Muscle of back (tissue), 13 donors: ENCODE results near the gene GRAMD2A. TPM values are rescaled to one million over a fixed set of nuclear protein-coding genes. Genes with fewer than 3 reads are reported as not detected.

Experiments used
- DNase-seq, 3 donors: peaks; one replicate each; pipeline versions ENCODE4 v3.0.0 to v3.0.0-alpha.2; 2013
- long read RNA-seq, 9 donors: transcript quantifications; one replicate each; lab custom pipeline, GENCODE V29; 2026
- polyA plus RNA-seq, 10 donors: library from polyadenylated mRNA; unstranded; fragments of 120-200 nt; gene quantifications; one replicate each; pipeline ENCODE4 v1.2.1, GENCODE V29; 2013; ENCODE audit not compliant: insufficient read length in 10 of 10

Gene GRAMD2A
- 1 to 10 TPM in 8 of 10 donors, under 1 TPM in 2; 0.78 to 2.7 (median 1.6) TPM for polyA plus RNA-seq
- long read RNA-seq, donor 1: 0 reads
- long read RNA-seq, donor 2, partial matches to known transcripts: 0 of 1 reads
- long read RNA-seq, donor 2, other reads (novel, unspliced or antisense): 0 of 1 reads
- long read RNA-seq, donor 3: 0 reads
- long read RNA-seq, donor 4: 0 reads
- long read RNA-seq, donor 5: 0 reads
- long read RNA-seq, donor 6: 0 reads
- long read RNA-seq, donor 7: 0 reads
- long read RNA-seq, donor 8: 0 reads
- long read RNA-seq, donor 9: 0 reads

DNA sequence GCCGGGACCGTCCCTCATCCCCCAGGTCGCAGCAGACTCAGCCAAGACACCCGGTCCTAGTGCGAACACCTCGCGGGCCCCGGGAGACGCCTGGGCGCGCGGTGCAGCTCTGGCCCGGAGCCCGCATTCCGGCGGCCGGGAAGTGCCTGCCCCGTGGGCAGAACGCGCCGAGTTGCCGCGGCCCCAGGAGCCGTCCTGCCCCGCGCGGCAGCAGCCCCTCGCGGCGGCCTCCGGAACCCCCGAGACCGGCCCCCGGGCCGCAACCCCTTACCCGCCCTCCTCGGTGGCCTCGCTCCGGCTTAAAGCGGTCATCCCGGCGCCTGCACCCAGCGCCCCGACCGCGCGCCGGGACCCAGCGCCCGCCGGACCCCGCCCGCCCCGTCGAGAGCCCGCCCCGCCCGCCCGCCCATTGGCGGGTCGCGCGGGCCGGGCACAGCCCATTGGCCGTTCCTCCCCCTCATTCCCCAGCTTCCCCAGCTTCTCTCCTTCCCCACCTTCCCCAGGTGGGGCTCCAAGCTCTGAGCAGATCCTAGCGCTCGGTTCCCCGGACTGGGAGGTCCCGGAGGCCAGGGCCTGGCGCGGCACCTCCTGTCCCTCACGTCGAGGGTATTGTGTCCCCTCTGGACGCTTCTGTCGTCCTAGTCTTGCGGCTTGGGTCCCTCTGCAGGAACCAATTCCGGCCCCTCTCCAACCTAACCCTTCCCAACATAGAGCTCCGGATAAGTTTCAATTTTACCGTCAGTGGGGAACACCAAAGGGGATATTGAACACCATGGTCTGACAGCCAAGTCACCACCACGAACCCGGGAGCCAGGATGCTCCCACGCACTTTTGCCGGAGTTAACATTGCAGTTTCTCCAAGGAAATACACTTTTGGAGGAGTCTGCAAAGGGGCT is at the start of gene GRAMD2A:
TSS of gene GRAMD2A (minus strand) at position 328 of the 896 bp plus-strand sequence.
- DNase-seq: peak in 1 of 3 donors; percentile 51

DNA sequence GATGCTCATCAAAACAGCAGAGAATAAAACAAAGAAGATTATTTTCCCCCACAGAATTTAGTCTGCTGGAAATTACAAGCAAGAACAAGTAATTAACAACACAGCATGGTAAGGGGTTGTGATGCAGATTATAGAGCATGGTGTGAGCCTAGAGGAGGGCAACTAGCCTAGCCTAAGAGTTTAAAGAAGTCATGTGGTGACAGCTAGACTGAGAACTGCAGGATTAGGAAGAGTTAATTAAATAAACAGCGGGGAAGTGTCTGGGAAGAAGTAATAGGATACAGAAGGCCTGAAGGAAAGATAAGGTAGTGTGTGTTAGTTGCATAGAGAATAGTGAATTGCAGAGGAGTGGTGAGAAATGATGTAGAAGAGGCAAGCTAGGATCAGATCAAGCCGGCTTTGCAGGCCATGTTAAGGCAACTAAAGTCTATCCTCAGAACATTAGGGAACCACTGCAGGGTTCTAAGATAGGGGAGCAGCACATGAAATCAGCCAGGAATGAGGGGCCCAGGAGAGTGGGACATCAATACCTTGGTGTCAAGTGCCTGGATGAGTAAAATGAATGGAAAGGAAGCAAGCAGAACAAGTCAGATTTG is 45.3 kb upstream of the GRAMD2A start:
- no peak for DNase-seq

DNA sequence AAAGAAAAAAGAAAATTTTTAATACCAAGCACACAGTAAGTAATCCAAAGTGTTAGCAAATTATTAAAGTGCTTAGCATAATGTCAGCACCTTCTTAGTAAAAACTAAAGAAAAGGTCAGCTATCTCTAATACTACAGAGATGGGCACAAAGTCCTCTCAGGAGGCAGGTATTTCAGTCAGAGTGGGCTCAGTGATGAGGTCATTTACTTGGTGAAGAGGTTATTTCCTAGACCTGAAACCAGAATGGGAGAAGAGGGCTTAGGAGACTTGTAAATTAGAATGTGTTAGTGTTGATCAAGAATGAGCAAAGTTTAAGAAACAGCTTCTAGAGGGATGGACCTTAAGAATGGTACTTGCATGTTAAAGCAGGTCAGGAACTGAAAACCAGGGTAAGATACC is 42.1 kb upstream of the GRAMD2A start:
- DNase-seq: no peak

DNA sequence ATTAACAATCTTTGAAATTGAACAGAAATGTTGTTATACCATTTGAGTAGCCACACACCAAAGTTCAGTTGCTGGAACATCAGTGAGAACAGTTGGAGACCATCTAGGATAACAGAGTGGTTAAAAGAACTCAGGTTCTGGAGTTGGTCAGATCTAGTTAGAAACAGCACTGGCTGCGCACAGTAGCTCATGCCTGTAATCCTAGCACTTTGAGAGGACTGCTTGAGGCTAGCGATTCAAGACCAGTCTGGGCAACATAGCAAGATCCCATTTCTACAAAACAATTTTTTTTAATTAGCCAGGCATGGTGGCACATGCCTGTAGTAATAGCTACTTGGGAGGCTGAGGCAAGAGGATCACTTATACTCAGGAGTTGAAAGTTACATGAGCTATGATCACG is 41.0 kb upstream of the GRAMD2A start:
- no peak for DNase-seq

- DNase-seq: no peak
Observed at GRCh38 chr15:72237853-72238224, 40.3 kb upstream of the GRAMD2A start.

DNA sequence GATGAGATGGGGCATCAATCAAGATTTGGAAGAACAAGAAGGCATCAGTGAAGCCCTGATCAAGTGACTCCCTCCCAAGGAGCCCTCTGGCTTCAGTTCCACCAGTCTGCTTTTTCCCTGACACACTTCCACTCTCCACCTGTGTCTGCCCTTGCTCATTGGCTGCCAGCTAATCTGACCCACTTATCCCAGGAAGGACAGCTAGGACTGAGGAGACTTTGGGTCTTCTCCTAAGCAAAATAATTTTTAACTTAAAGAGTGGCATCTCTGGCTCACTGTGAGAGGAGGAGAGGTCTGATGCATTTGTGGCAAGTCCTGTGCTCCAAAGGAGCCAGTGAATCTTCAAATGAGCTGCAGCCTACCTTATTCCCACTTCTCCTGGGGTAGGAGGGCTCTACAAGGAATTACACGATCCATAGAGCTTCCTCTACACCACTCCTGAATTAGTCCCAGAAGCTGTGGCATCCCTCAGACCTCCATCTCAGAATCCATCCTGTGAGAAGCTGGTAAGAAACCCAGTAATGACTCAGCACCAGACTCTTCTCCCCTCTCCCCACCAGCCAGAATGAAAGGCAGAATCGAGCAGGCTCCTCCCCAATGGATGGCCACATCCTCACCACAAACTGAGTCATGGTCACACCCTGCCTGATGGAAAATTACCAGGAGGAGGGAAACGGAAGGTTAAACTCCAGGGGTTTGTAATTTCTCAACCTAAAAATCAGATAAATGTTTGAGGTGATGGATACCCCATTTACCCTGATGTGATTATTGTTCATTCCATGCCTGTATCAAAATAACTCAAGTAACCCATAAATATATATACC is 39.7 kb upstream of the GRAMD2A start:
- peak in 1 of 3 donors; percentile 92 for DNase-seq

GRCh38 chr15:72236381-72237003 is 38.9 kb upstream of the GRAMD2A start:
- no peak for DNase-seq

DNA sequence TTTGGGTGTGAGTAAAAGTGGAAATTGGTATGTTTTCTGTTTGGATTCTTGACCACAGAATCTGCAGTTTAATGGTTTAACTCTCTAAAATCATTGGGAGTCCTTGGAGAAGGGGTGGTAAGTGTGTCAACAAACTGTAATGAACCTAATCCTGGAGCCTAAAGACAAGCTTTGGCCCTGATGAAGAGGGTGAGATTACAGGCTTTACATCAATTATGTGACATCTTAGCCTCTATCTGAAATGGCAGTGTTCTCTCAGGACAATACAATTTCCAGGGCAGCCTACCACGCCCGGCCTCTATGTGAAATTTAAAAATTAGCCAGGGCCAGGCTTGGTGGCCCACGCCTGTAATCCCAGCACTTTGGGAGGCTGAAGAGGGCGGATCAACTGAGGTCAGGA is 37.7 kb upstream of the GRAMD2A start:
- DNase-seq: no peak

DNA sequence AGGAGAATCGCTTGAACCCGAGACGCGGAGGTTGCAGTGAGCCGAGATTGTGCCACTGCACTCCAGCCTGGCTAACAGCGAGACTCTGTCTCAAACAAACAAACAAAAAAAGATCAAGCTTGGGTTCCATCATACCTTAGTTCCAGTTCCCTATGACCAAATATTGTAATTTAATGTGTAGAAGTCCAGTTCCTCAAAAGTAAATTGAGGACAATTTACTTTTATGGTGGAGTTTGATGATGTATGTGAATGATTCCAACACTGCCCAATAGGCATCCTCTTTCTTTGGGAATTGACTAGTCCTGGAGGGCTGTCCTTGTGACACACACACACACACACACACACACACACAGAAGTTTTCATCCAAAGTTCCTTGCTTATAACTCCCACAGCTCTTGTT is 36.2 kb upstream of the GRAMD2A start:
- no peak for DNase-seq

- peak; percentile 45 to 75 (median 53) for DNase-seq
Observed at GRCh38 chr15:72231833-72232478, 34.4 kb upstream of the GRAMD2A start.

DNA sequence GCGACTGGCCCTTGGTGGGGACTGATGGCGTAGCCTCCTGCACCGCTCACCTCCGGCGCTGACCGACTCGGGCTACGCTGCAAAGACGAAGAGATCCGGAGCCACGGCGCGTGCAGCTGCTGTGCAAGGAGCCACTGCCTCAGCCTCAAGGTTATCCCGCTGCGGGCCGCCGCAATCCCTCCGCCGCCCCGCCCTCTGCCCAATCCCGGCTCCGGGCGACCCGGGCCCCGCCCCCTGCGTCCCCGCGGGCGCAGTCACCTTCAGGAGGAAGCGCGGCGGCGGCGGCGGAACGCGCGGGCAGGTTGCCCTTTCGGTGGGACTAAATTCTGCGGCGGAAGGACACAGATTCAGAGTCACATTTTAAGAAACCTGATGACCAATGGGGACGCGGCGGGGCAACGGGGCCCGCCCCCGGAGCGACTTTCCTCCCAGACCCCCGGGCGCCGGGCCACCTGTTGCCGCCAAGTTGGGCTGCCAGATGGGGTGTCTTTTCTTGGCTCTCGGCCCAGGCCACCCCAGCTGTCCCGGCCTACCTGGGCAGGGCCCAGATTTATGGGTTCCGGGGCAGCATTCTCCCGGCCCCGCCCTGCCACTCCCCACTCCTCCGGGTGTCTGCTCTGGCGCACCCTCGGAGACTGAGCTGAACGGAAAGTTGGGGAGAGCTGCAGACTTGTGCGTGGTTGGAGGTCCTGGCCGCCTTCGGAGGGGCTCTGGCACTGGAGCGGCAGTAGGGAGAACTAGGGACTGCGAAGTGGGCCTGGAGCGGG is 33.7 kb upstream of the GRAMD2A start, which contains the start of gene PKM:
TSS of gene PKM (minus strand) at position 125 of the 767 bp plus-strand sequence. CDS start 12,093 bp downstream, outside the sequence.
- DNase-seq: peak; percentile 94 to 98 (median 98)

- peak; percentile 93 to 98 (median 94) for DNase-seq
Observed at GRCh38 chr15:72230197-72231065, 32.8 kb upstream of the GRAMD2A start.

DNA sequence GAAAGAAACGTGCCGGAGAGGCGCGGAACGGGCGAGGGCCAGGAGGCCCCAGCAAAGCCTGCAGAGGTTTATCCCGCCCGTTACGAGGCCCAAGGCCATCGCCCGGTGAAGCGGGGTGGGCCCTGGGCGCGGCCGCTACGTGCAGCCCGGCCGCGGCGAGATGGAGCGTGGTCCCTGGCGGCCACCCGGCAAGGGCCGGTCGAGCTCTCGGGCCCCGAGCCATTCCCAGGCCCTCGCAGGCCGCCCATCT is 32.3 kb upstream of the GRAMD2A start:
- DNase-seq: no peak

GRCh38 chr15:72229076-72229946 is 31.7 kb upstream of the GRAMD2A start:
- DNase-seq: peak in 2 of 3 donors; percentile 33 to 70

DNA sequence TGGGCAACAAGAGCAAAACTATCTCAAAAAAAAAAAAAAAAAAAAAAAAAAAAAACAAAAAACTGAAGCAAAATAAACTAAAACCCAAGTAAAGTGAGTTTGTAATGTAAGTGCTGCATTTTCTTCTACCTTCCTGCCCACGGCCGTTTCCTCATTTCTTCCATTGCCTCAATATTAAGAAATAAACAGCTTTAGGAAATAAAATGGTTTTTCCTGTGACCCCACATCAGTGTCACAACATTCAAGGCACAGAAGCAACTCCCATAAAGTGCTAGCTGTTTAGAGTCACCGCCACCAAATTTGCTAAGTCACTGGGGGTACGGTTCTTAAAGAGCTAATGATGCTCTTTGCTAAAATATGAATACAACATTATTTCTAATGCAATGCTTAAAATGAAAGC is 30.1 kb upstream of the GRAMD2A start:
- peak in 1 of 3 donors; percentile 26 for DNase-seq

DNA sequence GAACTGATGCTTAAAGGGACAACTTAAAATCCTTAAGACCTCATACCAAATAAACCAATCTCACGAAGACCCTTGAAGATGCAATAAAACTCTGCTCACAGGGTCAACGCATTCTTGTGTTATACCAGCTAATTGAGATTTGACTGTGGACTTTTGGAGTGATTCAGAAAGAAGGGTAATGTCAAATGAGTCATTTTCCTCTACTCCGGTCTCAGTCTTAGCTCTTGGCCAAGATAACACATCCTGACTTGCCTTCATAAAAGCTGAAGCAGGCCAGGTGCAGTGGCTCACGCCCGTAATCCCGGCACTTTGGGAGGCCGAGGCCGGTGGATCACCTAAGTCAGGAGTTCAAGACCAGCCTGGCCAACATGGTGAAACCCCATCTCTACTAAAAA is 29.6 kb upstream of the GRAMD2A start:
- DNase-seq: peak in 1 of 3 donors; percentile 60

DNA sequence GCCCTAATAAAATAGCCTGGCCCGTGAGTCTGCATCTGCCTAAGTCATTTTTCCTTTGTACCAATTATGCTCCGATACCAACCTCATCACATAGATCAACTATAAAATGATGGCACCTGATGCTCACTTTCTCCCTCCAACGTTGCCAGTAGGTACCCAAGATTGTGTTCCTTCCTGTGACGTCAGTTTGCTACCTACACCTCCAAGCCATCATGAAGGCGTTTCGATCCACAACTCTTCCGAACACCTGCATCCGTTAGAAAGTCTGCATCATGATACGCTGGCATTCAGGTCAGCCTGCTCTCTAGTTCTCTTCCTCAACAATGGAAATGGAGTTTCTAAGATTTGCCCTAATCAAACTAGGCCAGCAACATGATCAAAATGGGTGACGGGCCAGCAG is 25.7 kb upstream of the GRAMD2A start:
- DNase-seq: no peak

DNA sequence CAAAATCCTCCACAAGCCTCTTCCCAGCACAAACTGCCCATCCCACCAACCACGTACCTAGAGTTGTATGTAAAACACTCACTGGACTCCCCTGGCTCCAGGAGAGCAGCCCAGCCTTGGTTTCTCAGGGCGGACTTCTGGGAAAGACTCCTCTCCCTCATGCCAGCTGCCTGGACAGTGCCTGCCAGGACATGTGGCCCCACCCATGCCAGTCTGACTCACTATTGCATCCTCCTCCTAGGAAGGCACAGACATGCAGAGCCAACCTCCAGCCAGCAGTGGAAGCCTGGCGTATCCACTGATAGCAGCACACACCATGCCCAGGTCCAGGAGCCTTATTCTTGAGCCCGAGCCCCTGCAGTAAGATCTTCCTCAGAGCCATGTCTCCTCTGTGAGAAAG is 24.8 kb upstream of the GRAMD2A start:
- peak in 2 of 3 donors; percentile 29 to 34 for DNase-seq
